GM19023 (cell line): ENCODE measurements around the gene TMEM248.
"Not testable (repeated sequence)": the region's sequence is repeated elsewhere in the genome, so short reads cannot be mapped to it uniquely, and the experiment has no call there.

Source experiments
- ATAC-seq: cut with Tn5 transposase; IDR thresholded peaks from one replicate; pipeline ENCODE4 v1.9.1; 2021; ENCODE audit warnings: mild to moderate bottlenecking, moderate library complexity; ENCODE audit not compliant: unreplicated experiment

TMEM248 gene, protein sequence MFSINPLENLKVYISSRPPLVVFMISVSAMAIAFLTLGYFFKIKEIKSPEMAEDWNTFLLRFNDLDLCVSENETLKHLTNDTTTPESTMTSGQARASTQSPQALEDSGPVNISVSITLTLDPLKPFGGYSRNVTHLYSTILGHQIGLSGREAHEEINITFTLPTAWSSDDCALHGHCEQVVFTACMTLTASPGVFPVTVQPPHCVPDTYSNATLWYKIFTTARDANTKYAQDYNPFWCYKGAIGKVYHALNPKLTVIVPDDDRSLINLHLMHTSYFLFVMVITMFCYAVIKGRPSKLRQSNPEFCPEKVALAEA

GRCh38 chr7:66920769-66921395, at the start of gene TMEM248:
TMEM248 (plus strand) TSS chr7:66921225; CDS start chr7:66941866, 20,641 bp downstream.
- peak; percentile 85 for ATAC-seq

DNA sequence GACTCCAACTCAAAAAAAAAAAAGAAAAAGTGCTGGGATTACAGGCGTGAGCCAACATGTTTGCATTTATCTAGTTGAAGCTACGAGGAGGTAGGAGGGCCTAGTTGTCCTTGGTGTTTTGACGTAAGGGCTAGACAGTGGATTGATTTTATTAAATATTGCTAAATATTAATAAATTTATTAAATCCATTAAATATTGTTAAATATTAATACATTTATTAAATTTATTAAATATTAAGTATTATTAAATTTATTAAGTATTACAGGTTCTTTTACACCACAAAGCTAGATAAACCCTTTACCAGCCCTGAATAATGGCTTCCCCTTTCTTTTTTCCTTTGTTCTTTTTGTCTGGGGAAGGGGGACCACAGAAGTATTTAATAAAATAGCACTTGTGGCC, 47.5 kb upstream of the TMEM248 start:
- ATAC-seq = no peak

DNA sequence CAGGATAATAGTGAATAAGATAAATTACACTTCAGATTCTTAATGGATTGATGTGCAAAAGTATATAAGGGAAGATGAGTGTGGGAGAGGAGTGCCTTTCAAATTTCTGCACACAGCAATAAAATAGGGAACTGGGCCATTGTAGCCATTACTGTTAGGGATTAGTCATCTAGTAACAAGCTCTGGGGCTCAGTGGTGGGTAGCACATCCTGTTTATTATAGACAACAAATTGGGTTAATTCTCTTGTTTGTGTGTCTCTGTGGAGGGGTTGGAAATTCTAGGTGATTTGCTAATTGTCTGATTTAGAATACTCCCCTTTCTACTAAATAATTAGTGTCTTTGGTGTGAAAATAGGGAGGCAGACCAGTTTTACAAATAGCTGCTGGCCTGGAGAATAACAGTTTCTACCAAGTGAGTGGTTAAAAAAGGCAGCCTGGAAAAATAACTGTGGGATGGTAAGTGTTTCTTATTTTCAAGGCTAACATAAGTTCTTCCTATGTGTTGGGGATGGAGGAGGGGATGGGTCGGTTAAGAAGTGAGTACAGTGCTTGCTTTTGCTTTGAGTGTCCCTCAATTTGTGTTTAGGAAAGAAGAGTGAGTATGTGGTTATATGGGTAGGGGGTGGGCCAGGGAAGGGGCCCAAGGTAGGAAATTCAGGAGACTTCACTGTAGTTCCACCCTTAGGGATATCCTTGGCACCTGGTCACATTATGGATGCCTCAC, 43.3 kb upstream of the TMEM248 start:
- peak; percentile 93 for ATAC-seq

GRCh38 chr7:66878301-66878685, 42.7 kb upstream of the TMEM248 start:
- ATAC-seq = not testable (repeated sequence)

GRCh38 chr7:66880053-66880452, 41.0 kb upstream of the TMEM248 start:
- ATAC-seq = no peak

GRCh38 chr7:66880577-66880976, 40.4 kb upstream of the TMEM248 start:
- ATAC-seq = not testable (repeated sequence)

DNA sequence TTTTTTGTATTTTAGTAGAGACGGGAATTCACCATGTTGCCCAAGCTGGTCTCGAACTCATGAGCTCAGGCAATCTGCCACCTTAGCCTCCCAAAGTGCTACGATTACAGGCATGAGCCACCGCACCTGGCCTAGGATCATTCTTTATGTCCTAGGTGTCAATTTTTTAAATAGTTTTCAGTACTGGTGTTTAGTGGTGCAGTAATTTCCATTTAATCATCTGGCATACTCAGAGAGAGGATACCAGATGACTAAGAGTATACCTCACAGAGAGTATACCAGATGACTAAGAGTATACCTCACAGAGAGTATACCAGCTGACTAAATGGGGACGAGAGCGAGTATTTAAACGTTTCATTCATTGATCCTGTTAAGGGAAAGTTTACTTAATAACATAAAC, 37.3 kb upstream of the TMEM248 start:
- no peak for ATAC-seq

DNA sequence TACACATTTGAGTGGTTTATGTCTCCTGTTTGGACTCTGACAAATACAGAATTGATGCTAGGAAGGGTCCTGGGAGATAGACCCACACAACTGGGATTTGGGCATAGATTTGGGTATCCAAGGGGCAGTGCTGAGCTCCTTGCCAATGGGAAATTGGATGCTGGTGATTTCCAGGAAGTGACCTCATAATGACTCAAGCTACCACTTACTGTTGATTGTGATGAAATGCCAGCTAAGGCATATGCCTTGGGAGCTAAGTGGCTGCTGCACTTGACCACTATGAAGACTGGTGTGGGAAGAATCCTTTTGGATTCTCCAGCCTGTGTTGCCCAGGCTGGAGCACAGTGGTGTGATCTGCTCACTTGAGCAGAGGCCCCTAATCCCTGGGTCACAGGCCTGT, 36.5 kb upstream of the TMEM248 start:
- not testable (repeated sequence) for ATAC-seq

DNA sequence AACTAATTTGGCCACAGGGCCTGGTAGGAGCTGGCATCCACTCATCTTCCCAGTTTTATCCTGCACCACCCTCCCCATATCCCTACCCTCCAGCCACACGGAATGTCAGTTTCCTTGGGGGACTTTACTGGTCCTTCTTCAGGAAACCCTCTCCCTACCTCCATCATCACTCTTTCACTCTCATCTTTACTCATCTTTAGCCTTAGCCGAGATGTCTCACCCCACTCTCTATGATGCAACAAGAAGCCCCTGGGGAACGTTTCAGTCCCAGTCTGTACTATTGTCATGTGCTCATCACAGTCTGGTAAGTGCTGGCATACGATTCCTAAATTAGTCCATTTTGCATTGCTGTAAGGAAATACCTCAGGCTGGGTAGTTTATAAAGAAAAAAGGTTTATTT, 34.9 kb upstream of the TMEM248 start:
- ATAC-seq = peak; percentile 68

DNA sequence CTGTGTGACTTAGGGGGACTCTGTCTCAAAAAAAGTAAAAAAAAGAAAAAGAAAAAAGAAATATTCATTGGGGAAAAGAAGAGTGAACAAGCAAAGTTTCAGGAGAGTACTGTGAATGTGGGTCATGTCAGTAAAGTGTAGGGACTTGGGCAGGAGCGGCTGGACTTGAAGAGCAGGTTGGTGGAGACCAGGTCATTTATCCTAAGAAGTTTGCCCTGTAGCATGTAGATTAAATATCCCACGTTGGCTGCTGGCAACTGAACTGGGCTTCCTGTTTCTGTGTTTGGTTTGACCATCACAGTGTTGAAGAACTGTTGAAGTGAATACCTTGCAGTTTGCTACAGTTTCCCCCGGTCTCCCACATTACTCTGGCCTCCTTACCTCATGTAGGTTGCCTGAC, 32.8 kb upstream of the TMEM248 start:
- ATAC-seq = not testable (repeated sequence)

GRCh38 chr7:66894463-66895080, 26.5 kb upstream of the TMEM248 start:
- no peak for ATAC-seq

GRCh38 chr7:66896441-66896840, 24.6 kb upstream of the TMEM248 start:
- no peak for ATAC-seq

DNA sequence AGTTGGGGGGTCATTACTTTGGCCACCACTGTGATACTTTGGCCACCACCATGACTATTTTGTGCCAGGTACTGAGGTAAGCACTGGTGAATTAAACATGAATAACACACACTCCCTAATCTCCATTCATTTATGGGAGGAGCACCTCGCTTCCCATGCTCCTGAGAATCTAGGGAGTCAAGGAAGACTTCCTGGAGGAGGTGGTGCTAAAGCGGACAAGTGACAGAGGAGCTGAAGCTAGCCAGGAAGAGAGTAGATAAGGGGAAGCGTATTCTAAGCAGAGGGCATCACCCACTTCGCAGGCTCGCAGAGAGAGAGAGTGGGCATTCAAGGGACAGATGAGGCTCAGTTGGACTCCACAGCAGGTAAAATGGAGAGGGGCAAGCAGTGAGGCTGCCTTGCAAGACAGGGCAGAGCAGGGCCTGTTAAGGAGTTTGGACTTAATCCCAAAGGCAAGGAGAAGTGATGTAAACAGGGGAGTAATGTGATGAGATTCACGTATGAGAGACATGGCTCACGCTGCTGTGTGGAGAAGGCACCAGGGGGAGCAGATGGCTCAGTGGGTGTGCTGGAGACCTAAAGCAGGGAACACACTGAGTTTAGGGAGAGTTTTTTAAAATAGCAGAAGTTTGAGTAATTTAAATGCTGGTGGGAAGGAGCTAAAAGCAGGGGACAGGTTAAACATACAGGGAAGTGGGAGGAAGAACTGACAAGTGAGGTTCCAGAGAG, 21.3 kb upstream of the TMEM248 start:
- ATAC-seq = no peak

DNA sequence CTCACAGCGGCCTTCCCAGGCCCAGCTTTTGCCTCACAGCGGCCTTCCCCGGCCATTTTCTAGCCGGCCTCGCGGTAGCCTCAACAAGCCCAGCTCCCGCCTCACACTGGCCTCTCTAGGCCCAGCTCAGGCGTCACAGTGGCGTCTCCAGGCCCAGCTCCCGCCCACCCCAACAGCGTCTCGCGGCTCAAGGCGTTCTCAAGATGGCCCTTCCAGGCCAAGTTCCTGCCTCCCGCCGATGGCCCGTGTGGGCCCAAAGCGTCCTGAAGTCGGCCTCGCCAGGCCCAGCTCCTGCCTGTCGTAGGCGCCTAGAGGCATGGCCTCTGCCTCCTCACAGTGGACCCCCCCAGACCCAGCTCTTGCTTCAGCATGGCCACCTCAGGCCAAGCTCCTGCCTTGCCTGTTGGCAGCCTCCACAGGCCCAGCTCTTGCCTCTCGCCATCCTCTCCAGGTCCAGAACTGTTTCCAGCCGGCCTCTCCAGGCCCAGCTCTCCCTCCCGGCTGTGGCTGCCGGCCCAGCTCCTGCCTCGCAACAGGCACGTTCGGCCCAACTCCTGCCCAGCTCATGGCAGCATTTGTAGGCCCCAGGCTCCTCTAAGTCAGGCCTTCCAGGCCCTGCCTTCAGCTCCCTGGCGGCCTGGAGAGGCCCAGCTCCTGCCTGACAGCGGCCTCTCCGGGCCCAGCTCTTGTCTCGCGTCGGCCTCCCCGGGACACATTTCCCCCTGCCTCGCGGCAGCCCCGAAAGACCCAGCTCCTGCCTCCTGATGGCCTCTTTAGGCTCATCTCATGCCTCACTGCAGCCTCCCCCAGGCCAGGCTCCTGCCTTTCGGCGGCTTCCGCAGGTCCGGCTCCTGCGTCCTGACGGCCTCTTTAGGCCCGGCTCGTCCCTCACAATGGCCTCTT, 18.8 kb upstream of the TMEM248 start:
- ATAC-seq = no peak

DNA sequence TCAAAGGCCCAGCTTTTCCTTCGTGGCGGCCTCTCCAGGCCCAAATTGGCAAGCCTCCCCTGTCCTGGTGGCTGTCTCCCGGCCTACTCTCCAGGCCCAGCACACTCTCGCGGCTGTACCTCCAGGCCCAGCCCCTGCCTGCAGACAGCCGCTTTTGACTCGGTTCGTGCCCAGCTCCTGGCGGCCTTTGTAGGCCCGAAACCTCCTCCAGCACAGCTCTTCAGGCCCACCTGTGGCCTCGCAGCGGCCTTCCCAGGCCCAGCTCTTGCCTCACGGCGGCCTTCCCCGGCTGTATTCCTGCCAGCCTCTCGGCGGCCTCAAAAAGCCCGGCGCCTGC, 18.2 kb upstream of the TMEM248 start:
- ATAC-seq = no peak

DNA sequence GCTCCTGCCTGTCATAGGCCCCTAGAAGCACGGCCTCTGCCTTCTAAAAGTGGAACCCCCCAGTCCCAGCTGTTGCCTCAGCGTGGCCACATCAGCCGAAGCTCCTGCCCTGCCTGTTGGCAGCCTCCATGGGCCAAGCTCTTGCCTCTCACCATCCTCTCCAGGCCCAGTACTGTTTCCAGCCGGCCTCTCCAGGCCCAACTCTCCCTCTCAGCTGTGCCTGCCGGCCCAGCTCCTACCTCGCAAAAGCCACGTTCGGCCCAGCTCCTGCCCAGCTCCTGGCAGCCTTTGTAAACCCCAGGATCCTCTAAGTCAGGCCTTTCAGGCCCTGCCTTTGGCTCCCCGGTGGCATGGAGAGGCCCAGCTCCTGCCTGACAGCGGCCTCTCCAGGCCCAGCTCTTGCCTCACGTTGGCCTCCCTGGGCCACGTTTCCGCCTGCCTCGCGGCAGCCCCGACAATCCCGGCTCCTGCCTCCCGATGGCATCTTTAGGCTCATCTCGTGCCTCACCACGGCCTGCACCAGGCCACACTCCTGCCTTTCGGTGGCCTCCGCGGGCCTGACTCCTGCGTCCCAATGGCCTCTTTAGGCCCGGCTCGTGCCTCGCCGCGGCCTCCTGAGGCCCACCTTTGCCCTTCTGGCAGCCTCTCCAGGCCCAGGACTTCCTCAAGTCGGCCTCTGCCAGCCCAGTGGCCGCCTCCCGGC, 17.5 kb upstream of the TMEM248 start:
- no peak for ATAC-seq

GRCh38 chr7:66904063-66904593, 16.9 kb upstream of the TMEM248 start:
- no peak for ATAC-seq

DNA sequence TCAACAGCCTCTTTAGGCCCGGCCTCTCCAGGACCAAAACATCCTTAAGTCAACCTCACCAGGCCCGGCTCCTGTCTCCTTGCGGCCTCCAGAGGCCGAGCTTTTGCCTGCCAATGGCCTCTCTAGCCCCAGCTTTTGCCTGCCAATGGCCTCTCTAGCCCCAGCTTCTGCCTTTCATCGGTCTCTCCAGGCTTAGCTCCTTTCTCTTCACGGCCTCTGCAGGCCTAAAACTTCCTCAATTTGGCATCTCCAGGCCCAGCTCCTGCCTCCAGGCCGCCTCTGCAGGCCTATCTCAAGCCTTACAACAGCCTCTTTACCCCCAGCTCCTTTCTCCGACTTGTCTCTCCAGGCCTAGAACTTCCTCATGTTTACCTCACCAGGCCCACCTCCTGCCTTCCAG, 15.7 kb upstream of the TMEM248 start:
- no peak for ATAC-seq

DNA sequence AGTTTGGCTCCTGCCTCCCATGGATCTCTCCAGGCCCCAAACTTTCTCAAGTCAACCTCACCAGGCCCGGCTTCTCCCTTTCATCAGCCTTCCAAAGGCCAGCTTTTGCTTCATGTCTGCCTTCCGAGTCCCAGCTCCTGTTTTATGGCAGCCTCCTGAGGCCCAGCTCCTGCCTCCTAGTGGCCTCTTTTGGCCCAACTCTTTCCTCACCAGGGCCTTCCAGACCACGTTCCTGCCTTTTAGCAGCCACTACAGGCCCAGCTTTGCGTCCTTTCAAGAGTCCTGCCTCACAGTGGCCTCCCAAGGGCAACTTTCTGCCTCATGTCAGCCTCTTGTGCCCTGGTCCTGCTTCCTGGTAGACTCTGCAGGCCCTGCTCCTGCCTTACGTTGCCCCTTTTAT, 15.3 kb upstream of the TMEM248 start:
- ATAC-seq = no peak
